Measurements from ENCODE around the gene SORCS2.

Gene SORCS2

DNA sequence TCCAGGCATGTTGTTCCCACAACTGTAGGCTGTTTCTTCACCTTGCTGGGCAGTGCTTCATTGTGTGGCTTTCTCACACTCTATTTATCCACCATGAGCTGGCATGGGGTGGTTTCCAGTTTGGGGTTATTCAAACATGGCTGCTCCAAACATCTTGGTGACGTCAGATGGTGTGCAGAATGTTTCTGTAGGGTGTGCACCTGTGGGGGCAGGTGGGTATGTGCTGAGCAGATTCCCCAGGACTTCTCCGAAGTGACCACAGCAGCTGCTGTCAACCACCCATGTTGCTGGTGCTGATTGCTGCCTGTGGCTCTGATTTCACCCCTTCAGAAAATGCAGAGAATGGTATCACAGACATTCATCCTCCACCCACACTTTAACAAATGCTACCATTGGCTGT lies 247.4 kb downstream of the SORCS2 start:
- H3K4me1 ChIP-seq (ENCODE audit: control insufficient read depth, low read length), result peaks cover 21% of the 10 kb centered on the region
- H3K9me3 ChIP-seq (ENCODE audit: control insufficient read depth, insufficient read depth, low read length), result no peaks in the 10 kb centered on the region
- H3K4me3 ChIP-seq (ENCODE audit: low read length), result no peak overlapping the region
- H3K4me2 ChIP-seq (ENCODE audit: low read length), result peak overlapping the region; percentile 38
- TF ChIP-seq, protein P1, sequence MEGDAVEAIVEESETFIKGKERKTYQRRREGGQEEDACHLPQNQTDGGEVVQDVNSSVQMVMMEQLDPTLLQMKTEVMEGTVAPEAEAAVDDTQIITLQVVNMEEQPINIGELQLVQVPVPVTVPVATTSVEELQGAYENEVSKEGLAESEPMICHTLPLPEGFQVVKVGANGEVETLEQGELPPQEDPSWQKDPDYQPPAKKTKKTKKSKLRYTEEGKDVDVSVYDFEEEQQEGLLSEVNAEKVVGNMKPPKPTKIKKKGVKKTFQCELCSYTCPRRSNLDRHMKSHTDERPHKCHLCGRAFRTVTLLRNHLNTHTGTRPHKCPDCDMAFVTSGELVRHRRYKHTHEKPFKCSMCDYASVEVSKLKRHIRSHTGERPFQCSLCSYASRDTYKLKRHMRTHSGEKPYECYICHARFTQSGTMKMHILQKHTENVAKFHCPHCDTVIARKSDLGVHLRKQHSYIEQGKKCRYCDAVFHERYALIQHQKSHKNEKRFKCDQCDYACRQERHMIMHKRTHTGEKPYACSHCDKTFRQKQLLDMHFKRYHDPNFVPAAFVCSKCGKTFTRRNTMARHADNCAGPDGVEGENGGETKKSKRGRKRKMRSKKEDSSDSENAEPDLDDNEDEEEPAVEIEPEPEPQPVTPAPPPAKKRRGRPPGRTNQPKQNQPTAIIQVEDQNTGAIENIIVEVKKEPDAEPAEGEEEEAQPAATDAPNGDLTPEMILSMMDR (IDR thresholded peaks at IDR 0.05; ENCODE audit: low read depth, low read length, poor library complexity, severe bottlenecking), result no peak
- TF ChIP-seq EZH2phosphoT487 (IDR thresholded peaks at IDR 0.05; ENCODE audit: borderline replicate concordance, low read length), result no peak
- H3K27me3 ChIP-seq (ENCODE audit: control insufficient read depth, low read length), result no peaks in the 10 kb centered on the region
- H3K79me2 ChIP-seq (ENCODE audit: control insufficient read depth, low read length), result no peaks in the 10 kb centered on the region
- no peaks in the 10 kb centered on the region for H4K20me1 ChIP-seq (ENCODE audit: control insufficient read depth, insufficient read depth, low read depth, low read length)
- H3F3A ChIP-seq (ENCODE audit: control insufficient read depth, insufficient read depth), result no peaks in the 10 kb centered on the region
- H3K36me3 ChIP-seq (ENCODE audit: control insufficient read depth, low read length), result no peaks in the 10 kb centered on the region
- no peaks in the 10 kb centered on the region for H3K9me2 ChIP-seq (replicated peaks; ENCODE audit: control insufficient read depth, low read length)
- H3K27ac ChIP-seq (ENCODE audit: low read depth, low read length), result no peak overlapping the region

DNA sequence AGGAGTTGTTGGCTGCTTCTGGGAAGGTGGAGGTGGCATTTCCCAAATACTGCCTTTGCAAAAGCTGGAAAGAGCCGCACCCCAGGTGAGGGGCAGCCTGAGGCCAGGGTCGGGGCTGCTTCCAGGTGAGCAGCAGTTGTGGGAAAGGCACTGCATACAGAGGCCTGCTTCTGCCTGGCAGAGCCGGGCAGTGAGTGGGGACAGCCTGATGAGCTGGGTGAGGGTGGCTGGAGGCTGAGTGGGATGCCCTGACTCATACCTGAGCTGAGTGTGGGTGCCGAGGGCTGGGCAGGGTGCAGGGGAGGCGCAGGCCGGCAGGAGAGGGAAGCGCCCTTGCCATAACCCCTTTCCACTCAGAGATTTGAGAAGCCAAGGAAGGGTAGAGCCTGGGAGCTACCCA lies 248.9 kb downstream of the SORCS2 start:
- no peaks in the 10 kb centered on the region for H4K20me1 ChIP-seq (ENCODE audit: control insufficient read depth, insufficient read depth, low read depth, low read length)
- no peaks in the 10 kb centered on the region for H3K36me3 ChIP-seq (ENCODE audit: control insufficient read depth, low read length)
- H3K9me2 ChIP-seq (replicated peaks; ENCODE audit: control insufficient read depth, low read length), result no peaks in the 10 kb centered on the region
- no peak for TF ChIP-seq EZH2phosphoT487 (IDR thresholded peaks at IDR 0.05; ENCODE audit: borderline replicate concordance, low read length)
- TF ChIP-seq, protein P1 (IDR thresholded peaks at IDR 0.05; ENCODE audit: low read depth, low read length, poor library complexity, severe bottlenecking), result no peak
- H3K27me3 ChIP-seq (ENCODE audit: control insufficient read depth, low read length), result no peaks in the 10 kb centered on the region
- H3K4me3 ChIP-seq (ENCODE audit: low read length), result no peak overlapping the region
- no peak overlapping the region for H3K4me2 ChIP-seq (ENCODE audit: low read length)
- peaks cover 21% of the 10 kb centered on the region for H3K4me1 ChIP-seq (ENCODE audit: control insufficient read depth, low read length)
- H3F3A ChIP-seq (ENCODE audit: control insufficient read depth, insufficient read depth), result no peaks in the 10 kb centered on the region
- no peaks in the 10 kb centered on the region for H3K9me3 ChIP-seq (ENCODE audit: control insufficient read depth, insufficient read depth, low read length)
- H3K79me2 ChIP-seq (ENCODE audit: control insufficient read depth, low read length), result no peaks in the 10 kb centered on the region
- no peak overlapping the region for H3K27ac ChIP-seq (ENCODE audit: low read depth, low read length)

DNA sequence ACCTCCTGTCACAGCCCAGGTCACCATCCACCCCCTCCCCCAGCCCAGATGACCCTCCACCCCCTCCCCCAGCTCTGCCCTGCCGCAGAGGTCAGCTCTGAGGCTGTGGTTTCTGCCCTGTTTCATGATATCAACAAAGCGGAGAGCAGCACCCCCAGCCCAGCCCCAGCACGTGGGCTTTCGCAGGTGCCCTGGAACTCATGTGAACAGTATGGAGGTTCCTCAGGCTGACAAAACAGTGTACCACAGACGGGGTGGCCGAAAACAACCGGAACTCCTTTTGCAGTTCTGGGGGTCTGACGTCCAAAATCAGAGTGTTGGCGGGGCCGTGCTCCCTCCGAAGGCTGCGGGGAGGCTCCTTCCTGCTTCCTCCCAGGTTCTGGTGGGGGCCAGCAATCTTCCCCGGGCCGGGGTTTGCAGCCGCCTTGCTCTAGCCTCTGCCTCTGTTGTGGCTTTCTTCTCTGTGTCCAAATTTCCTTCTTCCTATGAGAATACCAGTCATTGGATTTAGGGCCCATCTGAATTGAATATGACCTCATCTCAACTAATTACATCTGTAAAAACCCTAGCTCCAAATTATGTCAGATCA lies 250.3 kb downstream of the SORCS2 start:
- Histone ChIP-seq H3F3A (ENCODE audit: control insufficient read depth, insufficient read depth) (no peaks in the 10 kb centered on the region), H3K27me3 (ENCODE audit: control insufficient read depth, low read length) (no peaks in the 10 kb centered on the region), H3K36me3 (ENCODE audit: control insufficient read depth, low read length) (no peaks in the 10 kb centered on the region), H3K79me2 (ENCODE audit: control insufficient read depth, low read length) (no peaks in the 10 kb centered on the region), H4K20me1 (ENCODE audit: control insufficient read depth, insufficient read depth, low read depth, low read length) (no peaks in the 10 kb centered on the region), H3K9me3 (ENCODE audit: control insufficient read depth, insufficient read depth, low read length) (no peaks in the 10 kb centered on the region), H3K4me3 (ENCODE audit: low read length) (no peak overlapping the region), H3K4me1 (ENCODE audit: control insufficient read depth, low read length) (peaks cover 21% of the 10 kb centered on the region), H3K27ac (ENCODE audit: low read depth, low read length) (no peak overlapping the region), H3K9me2 (replicated peaks; ENCODE audit: control insufficient read depth, low read length) (no peaks in the 10 kb centered on the region), H3K4me2 (ENCODE audit: low read length) (no peak overlapping the region)
- TF ChIP-seq, protein P1 (IDR thresholded peaks at IDR 0.05; ENCODE audit: low read depth, low read length, poor library complexity, severe bottlenecking), result no peak
- TF ChIP-seq EZH2phosphoT487 (IDR thresholded peaks at IDR 0.05; ENCODE audit: borderline replicate concordance, low read length), result no peak

Data from DOHH2 (cell line).